HCT116 (cell line): ENCODE data around the gene ACAN. TPM values are rescaled to one million over a fixed set of nuclear protein-coding genes. Genes with fewer than 3 reads are reported as not detected.

ENCODE experiments used
- ATAC-seq: fragments of 200-7000 bp; cut with Tn5 transposase; 2 replicates; pipeline ENCODE4 v1.9.1; 2020; ENCODE audit warnings: mild to moderate bottlenecking, moderate library complexity
- BruUV-seq: library from RNA; stranded (reverse); fragments of 400-500 nt; replicated peaks from 2 replicates; lab custom pipeline; 2021; lab: Mats Ljungman, UMichigan
- CTCF ChIA-PET: fragments of 300-600 bp; sonication (Branson Sonifier 250); formaldehyde crosslinking; loops from one replicate; lab custom pipeline; 2021; ENCODE audit warnings: antibody characterized with exemption; lab: Charles Lee
- POLR2A ChIA-PET: fragments of 300-600, 350-600 bp; sonication (Branson Sonifier 250); formaldehyde crosslinking; loops from one replicate; lab custom pipeline; 2021; ENCODE audit warnings: antibody characterized with exemption; lab: Charles Lee
- RAD21 ChIA-PET, 2 experiments: fragments of 300-600 bp; sonication (Branson Sonifier 250); formaldehyde crosslinking; loops; one replicate each; lab custom pipeline; 2023; ENCODE audit warnings: low total read pairs in 2 of 2; ENCODE audit not compliant: uncharacterized antibody in 2 of 2, unreplicated experiment in 2 of 2, low non-redundant PET in 1 of 2; lab: Charles Lee
- DNase-seq: peaks from one replicate; pipeline ENCODE4 v3.0.0-alpha.2; 2010; ENCODE audit warnings: low read depth, low spot score
- H2AFZ ChIP-seq: fragments of 200-600 bp; shearing (Covaris generic), sonication (generic); 2 replicates; pipeline ENCODE4 v1.6.1; 2017; ENCODE audit warnings: low read depth, mixed run types, mixed read lengths, antibody characterized with exemption, low read length; ENCODE audit not compliant: poor library complexity, severe bottlenecking
- H3K27ac ChIP-seq: 2 replicates; pipeline ENCODE4 v1.5.1; 2012; ENCODE audit warnings: low read depth, low read length
- H3K27me3 ChIP-seq: fragments of 200-600 bp; sonication (generic); 2 replicates; pipeline ENCODE4 v1.6.1; 2016; ENCODE audit warnings: mixed run types, low read length, mixed read lengths; ENCODE audit not compliant: insufficient read depth
- H3K36me3 ChIP-seq, 2 experiments: fragments of 200-500 bp in 1 of 2; fragments of 200-600 bp in 1 of 2; sonication (Bioruptor generic) in 1 of 2; sonication (generic) in 1 of 2; 2 replicates each; pipeline versions ENCODE4 v1.5.1 to v1.6.1; 2014 to 2016; ENCODE audit warnings: low read length in 2 of 2, inconsistent platforms in 1 of 2, mixed read lengths in 1 of 2, mixed run types in 1 of 2; ENCODE audit not compliant: insufficient read depth in 2 of 2, control insufficient read depth in 1 of 2
- H3K4me1 ChIP-seq, 2 experiments: fragments of 200-600 bp in 1 of 2; sonication (generic) in 1 of 2; 2 replicates each; pipeline versions ENCODE4 v1.5.1 to v1.6.1; 2012 to 2017; ENCODE audit warnings: low read length in 2 of 2, inconsistent platforms in 1 of 2, mild to moderate bottlenecking in 1 of 2, mixed read lengths in 1 of 2, mixed run types in 1 of 2, moderate library complexity in 1 of 2; ENCODE audit not compliant: insufficient read depth in 2 of 2, control insufficient read depth in 1 of 2
- H3K4me2 ChIP-seq: fragments of 200-600 bp; sonication (generic); 2 replicates; pipeline ENCODE4 v1.6.1; 2017; ENCODE audit warnings: mixed run types, low read length, mixed read lengths
- H3K4me3 ChIP-seq, 2 experiments: fragments of 200-600 bp in 1 of 2; sonication (generic) in 1 of 2; replicated peaks in 1 of 2; 2 replicates each; pipeline ENCODE4 v1.5.1; 2011 to 2016; ENCODE audit warnings: low read length in 2 of 2, control low read depth in 1 of 2, low read depth in 1 of 2, mild to moderate bottlenecking in 1 of 2, mixed read lengths in 1 of 2, mixed run types in 1 of 2
- H3K79me2 ChIP-seq: fragments of 200-600 bp; sonication (generic); 2 replicates; pipeline ENCODE4 v1.6.1; 2017; ENCODE audit warnings: mild to moderate bottlenecking, mixed run types, low read length, moderate library complexity, mixed read lengths; ENCODE audit not compliant: insufficient read depth
- H3K9ac ChIP-seq: fragments of 200-600 bp; sonication (generic); 2 replicates; pipeline ENCODE4 v1.6.1; 2016; ENCODE audit warnings: low read length, mixed read lengths
- H3K9me2 ChIP-seq: fragments of 200-600 bp; sonication (generic), shearing (Covaris generic); 2 replicates; pipeline ENCODE4 v1.6.1; 2017; ENCODE audit warnings: mixed run types, mild to moderate bottlenecking, moderate library complexity; ENCODE audit not compliant: insufficient read depth
- H3K9me3 ChIP-seq, 2 experiments: fragments of 200-500 bp in 1 of 2; fragments of 200-600 bp in 1 of 2; sonication (Bioruptor generic) in 1 of 2; sonication (generic) in 1 of 2; 2 replicates each; pipeline ENCODE4 v1.6.1; 2014 to 2017; ENCODE audit warnings: low read length in 2 of 2, mixed read lengths in 2 of 2, inconsistent platforms in 1 of 2, low read depth in 1 of 2, mild to moderate bottlenecking in 1 of 2, mixed run types in 1 of 2, moderate library complexity in 1 of 2; ENCODE audit not compliant: control insufficient read depth in 1 of 2, insufficient read depth in 1 of 2
- H4K20me1 ChIP-seq: fragments of 200-600 bp; sonication (generic), shearing (Covaris generic); 2 replicates; pipeline ENCODE4 v1.6.1; 2017; ENCODE audit warnings: mixed run types, mild to moderate bottlenecking, moderate library complexity; ENCODE audit not compliant: insufficient read depth
- CBX3 ChIP-seq: IDR thresholded peaks from 2 replicates; pipeline ENCODE4 v1.6.1; 2012; ENCODE audit warnings: low read depth
- FOSL1 ChIP-seq: IDR thresholded peaks from 2 replicates; pipeline ENCODE4 v1.6.1; 2012; ENCODE audit warnings: low read depth
- JUND ChIP-seq: IDR thresholded peaks from 2 replicates; pipeline ENCODE4 v1.6.1; 2012
- POLR2A ChIP-seq: IDR thresholded peaks from 2 replicates; pipeline ENCODE4 v1.7.0; 2011; ENCODE audit warnings: borderline replicate concordance; ENCODE audit not compliant: insufficient read depth, insufficient read length; ENCODE audit errors: extremely low read depth
- POLR2AphosphoS5 ChIP-seq: IDR thresholded peaks from 2 replicates; pipeline ENCODE4 v1.6.1; 2011; ENCODE audit warnings: mild to moderate bottlenecking, low read depth, low read length, moderate library complexity
- SP1 ChIP-seq: IDR thresholded peaks from 2 replicates; pipeline ENCODE4 v1.6.1; 2012; ENCODE audit warnings: low read depth
- ZNF274 ChIP-seq: fragments of 200-500 bp; sonication (Bioruptor generic); IDR thresholded peaks from 2 replicates; pipeline ENCODE4 v1.6.1; 2014; ENCODE audit warnings: mild to moderate bottlenecking, low read depth, low read length, inconsistent platforms
- intact Hi-C: fragments of 100-400 bp; cut with micrococcal nuclease; formaldehyde crosslinking; loops from 2 replicates; pipeline ENCODE4 v1.10.0; 2022
- total RNA-seq: library from RNA; stranded (reverse); gene quantifications from one replicate; pipeline ENCODE4 v1.2.1, GENCODE V29; 2021; ENCODE audit not compliant: unreplicated experiment
- TF ChIP-seq, protein P1 (sequence below): IDR thresholded peaks from 2 replicates; pipeline ENCODE4 v1.6.1; 2012

The ACAN gene
- total RNA-seq, 1 experiment from 2014 or later: not detected

DNA sequence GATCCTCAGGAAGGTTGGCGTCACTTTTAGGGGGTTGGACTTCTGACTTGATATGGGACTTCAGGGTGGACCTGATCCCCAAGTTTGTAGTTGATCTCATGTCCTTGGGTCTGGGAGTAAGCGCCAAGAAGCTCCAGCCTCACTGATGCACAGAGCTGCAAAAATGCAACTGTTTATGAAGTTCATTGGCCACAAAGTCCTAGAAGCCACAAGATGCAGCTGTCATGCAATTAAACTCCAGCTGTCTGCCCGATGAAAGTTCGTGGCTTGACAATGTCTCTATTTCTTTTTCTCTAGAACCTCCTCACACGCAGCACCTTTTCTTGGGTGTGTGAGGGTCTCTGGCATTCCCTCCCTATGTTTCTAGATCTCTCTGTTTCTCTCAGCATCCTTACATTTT, 9.2 kb upstream of the ACAN start:
- Histone ChIP-seq H4K20me1 (no peaks in the 10 kb centered on the region), H3K9ac (no peak overlapping the region), H3K9me2 (no peaks in the 10 kb centered on the region), H3K36me3 (no peaks in the 10 kb centered on the region), H3K27me3 (peaks cover 26% of the 10 kb centered on the region), H3K4me3 (no peak overlapping the region), H3K9me3 (no peaks in the 10 kb centered on the region), H3K4me2 (no peak overlapping the region), H2AFZ (no peak overlapping the region), H3K27ac (no peak overlapping the region), H3K79me2 (no peaks in the 10 kb centered on the region), H3K4me1 (no peaks in the 10 kb centered on the region)
- intact Hi-C loops: no loop called here
- TF ChIP-seq ZNF274 (no peak), SP1 (no peak), CBX3 (no peak), JUND (no peak), POLR2AphosphoS5 (no peak), POLR2A (no peak)
- TF ChIP-seq, protein P1, sequence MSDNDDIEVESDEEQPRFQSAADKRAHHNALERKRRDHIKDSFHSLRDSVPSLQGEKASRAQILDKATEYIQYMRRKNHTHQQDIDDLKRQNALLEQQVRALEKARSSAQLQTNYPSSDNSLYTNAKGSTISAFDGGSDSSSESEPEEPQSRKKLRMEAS: no peak
- DNase-seq: no peak
- ChIA-PET CTCF (no interaction called here), POLR2A (no interaction called here), RAD21 (no interaction called here)
- BruUV-seq: no TSS peak
- ATAC-seq: no peak

DNA sequence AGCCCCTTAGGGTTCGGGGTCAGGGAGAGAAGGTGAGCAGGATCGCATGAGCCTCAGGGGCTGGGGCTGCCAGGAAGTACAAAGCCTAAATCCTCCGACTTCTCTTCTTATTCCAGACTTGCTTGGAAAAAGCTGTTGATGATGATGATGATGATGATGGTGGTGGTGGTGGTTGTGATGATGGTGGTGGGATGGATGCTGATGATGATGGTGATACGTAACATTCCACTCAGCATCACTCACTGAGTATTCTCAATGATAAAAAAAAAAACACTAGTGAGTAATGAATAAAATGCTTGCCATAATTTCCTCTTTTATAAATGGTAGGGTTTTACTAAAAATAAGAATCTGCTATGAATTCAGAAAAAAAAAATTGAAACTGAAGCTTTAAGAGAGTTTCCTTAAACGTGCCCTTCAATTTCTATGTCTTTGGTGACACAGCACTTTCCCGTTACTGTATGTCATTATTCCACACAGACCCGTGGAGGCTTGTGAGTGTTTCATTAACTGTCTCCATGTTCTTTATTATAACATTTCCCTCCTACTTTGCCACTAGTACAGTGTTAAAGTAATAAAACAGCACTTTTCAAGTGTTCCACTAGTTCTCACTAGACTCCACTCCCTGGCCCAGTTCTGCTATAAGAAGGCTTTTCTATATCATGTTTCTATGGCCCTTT, 5.4 kb upstream of the ACAN start:
- Histone ChIP-seq H3K9me3 (no peaks in the 10 kb centered on the region), H3K4me2 (no peak overlapping the region), H3K9ac (no peak overlapping the region), H3K9me2 (no peaks in the 10 kb centered on the region), H3K27ac (no peak overlapping the region), H3K4me1 (peaks cover 0 to 9% of the 10 kb centered on the region in 2 experiments; a peak in 2 of 4 replicates), H4K20me1 (no peaks in the 10 kb centered on the region), H3K4me3 (no peak overlapping the region), H3K79me2 (no peaks in the 10 kb centered on the region), H3K27me3 (peaks cover 15% of the 10 kb centered on the region), H2AFZ (no peak overlapping the region), H3K36me3 (no peaks in the 10 kb centered on the region)
- ChIA-PET CTCF (no interaction called here), RAD21 (no interaction called here), POLR2A (no interaction called here)
- no peak for ATAC-seq
- no TSS peak for BruUV-seq
- intact Hi-C loops: no loop called here
- TF ChIP-seq FOSL1: no peak
- no peak for DNase-seq
